AG04450 (cell line): Measurements from ENCODE around the gene KCNMA1. TPM values are rescaled to one million over a fixed set of nuclear protein-coding genes. Genes with fewer than 3 reads are reported as not detected.

Experiments used
- CTCF ChIA-PET: fragments of 300-600, 350-600 bp; formaldehyde crosslinking; extraction: SDS; loops from one replicate; lab custom pipeline; 2022; ENCODE audit warnings: antibody characterized with exemption, inconsistent platforms; lab: Charles Lee
- POLR2A ChIA-PET: fragments of 350-600 bp; formaldehyde crosslinking; extraction: SDS; loops from one replicate; lab custom pipeline; 2021; ENCODE audit warnings: antibody characterized with exemption, inconsistent platforms; lab: Yijun Ruan, JAX
- DNase-seq: peaks from one replicate; pipeline ENCODE4 v3.0.0-alpha.2; 2011; ENCODE audit warnings: low read depth, low spot score
- H3K27ac ChIP-seq: one replicate; pipeline ENCODE4 v1.5.1; 2012; ENCODE audit warnings: low read depth, low read length, control low read depth
- H3K27me3 ChIP-seq: one replicate; pipeline ENCODE4 v1.6.0; 2012; ENCODE audit warnings: low read length; ENCODE audit not compliant: control insufficient read depth, insufficient read depth
- H3K4me3 ChIP-seq: 2 replicates; pipeline ENCODE4 v1.5.1; 2011; ENCODE audit warnings: mild to moderate bottlenecking, low read depth, low read length, control low read depth
- H3K9me3 ChIP-seq: 2 replicates; pipeline ENCODE4 v1.5.1; 2012; ENCODE audit warnings: low read length; ENCODE audit not compliant: control insufficient read depth, insufficient read depth
- CTCF ChIP-seq: IDR thresholded peaks from 2 replicates; pipeline ENCODE4 v1.5.1; 2011; ENCODE audit warnings: low read depth, low read length, control low read depth, inconsistent platforms
- polyA plus RNA-seq: library from polyadenylated mRNA; depleted of rRNA; stranded (reverse); fragments of >200 nt; gene quantifications from 2 replicates; pipeline ENCODE4 v1.2.3, GENCODE V29; 2011

The KCNMA1 gene
- polyA plus RNA-seq, 1 experiment: 58.8 TPM

- no peak overlapping the region for H3K27ac ChIP-seq
- ChIA-PET CTCF (no interaction called here), POLR2A (no interaction called here)
- H3K4me3 ChIP-seq: no peak overlapping the region
- no peak for DNase-seq
- H3K9me3 ChIP-seq: no peaks in the 10 kb centered on the region
- no peak for TF ChIP-seq CTCF
- no peaks in the 10 kb centered on the region for H3K27me3 ChIP-seq
Observed at GRCh38 chr10:77310288-77310840, 327.2 kb downstream of the KCNMA1 start.

DNA sequence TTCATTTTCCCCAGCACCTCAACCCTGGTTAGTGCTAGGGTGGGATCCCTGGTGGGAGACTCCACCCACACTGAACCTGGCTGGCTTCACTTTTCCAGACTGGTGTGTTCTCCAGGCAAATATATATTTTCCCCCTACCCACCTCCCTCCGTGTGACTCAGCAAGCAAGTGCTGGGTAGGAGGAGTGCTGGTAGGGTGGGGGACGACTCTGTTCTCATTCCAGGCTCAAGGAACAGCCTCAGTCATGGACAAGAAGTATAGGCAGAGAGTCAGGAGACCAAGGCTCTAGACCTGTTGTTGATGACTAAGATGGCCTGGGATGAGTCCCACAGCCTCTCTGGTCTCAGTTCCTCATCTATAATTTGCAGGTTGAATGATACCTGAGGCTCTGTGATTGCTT lies 328.1 kb downstream of the KCNMA1 start:
- ChIA-PET CTCF (no interaction called here), POLR2A (no interaction called here)
- H3K27me3 ChIP-seq: no peaks in the 10 kb centered on the region
- no peak for TF ChIP-seq CTCF
- H3K4me3 ChIP-seq: no peak overlapping the region
- H3K27ac ChIP-seq: no peak overlapping the region
- DNase-seq: no peak
- no peaks in the 10 kb centered on the region for H3K9me3 ChIP-seq

DNA sequence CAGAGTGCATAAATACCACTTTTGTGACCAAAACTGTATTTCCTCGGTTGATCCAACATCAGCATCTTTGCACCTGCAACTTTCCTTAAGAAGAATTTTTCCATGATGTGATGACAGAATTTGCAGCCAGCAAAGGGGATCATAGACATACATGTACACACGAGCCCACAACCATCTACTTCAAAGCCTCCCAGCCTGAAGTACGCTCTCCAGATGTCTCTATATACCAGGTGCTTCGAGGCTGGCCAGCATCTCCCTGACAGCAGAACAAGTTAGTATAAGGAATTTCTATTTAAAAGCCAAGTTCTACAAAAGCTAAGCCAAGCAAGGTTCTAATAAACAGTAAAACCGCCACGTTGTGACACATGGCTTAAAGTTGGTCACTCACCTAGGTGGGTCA lies 328.5 kb downstream of the KCNMA1 start:
- Histone ChIP-seq H3K27ac (no peak overlapping the region), H3K4me3 (no peak overlapping the region), H3K27me3 (no peaks in the 10 kb centered on the region), H3K9me3 (no peaks in the 10 kb centered on the region)
- no peak for DNase-seq
- TF ChIP-seq CTCF: no peak
- ChIA-PET CTCF (no interaction called here), POLR2A (no interaction called here)

DNA sequence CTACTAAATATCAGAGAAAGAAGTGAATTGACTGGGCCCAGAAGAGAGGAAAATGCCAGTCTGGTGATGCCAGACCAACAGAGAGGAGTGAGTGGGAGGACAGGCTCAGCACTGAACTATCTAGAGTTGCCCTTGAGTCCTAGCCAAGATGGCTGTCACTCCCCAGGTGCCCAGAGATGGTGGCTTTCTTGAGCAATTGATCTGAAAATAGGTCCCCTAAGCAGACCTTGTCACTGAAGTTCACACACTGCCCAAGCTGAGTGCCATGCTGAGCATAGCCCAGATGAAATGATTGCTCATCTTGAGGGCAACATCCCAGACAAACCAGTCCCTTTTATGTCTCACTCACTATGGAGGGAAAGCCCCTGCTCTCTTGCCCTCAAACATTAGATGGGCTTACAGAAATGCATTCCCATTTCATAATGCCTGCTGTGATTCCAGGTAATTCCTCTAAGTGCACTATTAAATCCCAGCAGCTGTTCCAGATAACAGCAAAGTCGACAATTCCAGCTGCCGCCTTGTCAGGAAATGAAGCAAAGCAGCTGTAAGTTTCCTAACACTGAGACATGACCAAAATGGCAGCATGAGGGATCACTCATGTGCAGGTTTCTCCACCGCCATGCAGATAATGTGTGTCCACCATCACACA lies 329.4 kb downstream of the KCNMA1 start:
- Histone ChIP-seq H3K27me3 (no peaks in the 10 kb centered on the region), H3K27ac (no peak overlapping the region), H3K4me3 (no peak overlapping the region), H3K9me3 (no peaks in the 10 kb centered on the region)
- ChIA-PET CTCF (no interaction called here), POLR2A (interaction anchor here (0.6 kb wide), 1 partner anchor 217 kb away, joined by 3 read pairs; no protein-coding TSS in a partner anchor)
- TF ChIP-seq CTCF: no peak
- no peak for DNase-seq

- ChIA-PET CTCF (interaction anchor here (1.2 kb wide), 1 partner anchor 141 kb away, joined by 4 read pairs; no protein-coding TSS in a partner anchor), POLR2A (interaction anchor here (1.3 kb wide), 1 partner anchor 14 kb away, joined by 6 read pairs; no protein-coding TSS in a partner anchor)
- TF ChIP-seq CTCF: no peak
- DNase-seq: no peak
- peaks cover 6% of the 10 kb centered on the region; the same call in 1 of the 2 replicates for H3K9me3 ChIP-seq
- H3K27ac ChIP-seq: no peak overlapping the region
- no peaks in the 10 kb centered on the region for H3K27me3 ChIP-seq
- H3K4me3 ChIP-seq: no peak overlapping the region
Observed at GRCh38 chr10:77306666-77307065, 330.9 kb downstream of the KCNMA1 start.
